T-helper 1 cell treated with Interleukin-12 subunit alpha and Interleukin-12 subunit beta and Interleukin-4 antibody, amounts not matched to agents 30 μg/mL and 1 μg/mL, for 36 hours (primary cell): ENCODE results near the gene APLP1.
"Not testable (repeated sequence)": the region's sequence is repeated elsewhere in the genome, so short reads cannot be mapped to it uniquely, and the experiment has no call there.

Experiments
- H3K27ac Mint-ChIP-seq: one replicate; pipeline ENCODE4 v1.8.0; 2021; ENCODE audit warnings: mild to moderate bottlenecking, mixed read lengths
- H3K27me3 Mint-ChIP-seq: one replicate; pipeline ENCODE4 v1.8.0; 2021; ENCODE audit warnings: low read depth, mixed read lengths
- H3K36me3 Mint-ChIP-seq: one replicate; pipeline ENCODE4 v1.8.0; 2021; ENCODE audit warnings: low read depth, mixed read lengths
- H3K4me1 Mint-ChIP-seq: one replicate; pipeline ENCODE4 v1.8.0; 2021; ENCODE audit warnings: low read depth, mixed read lengths
- H3K4me3 Mint-ChIP-seq: one replicate; pipeline ENCODE4 v1.8.0; 2021; ENCODE audit warnings: mild to moderate bottlenecking, moderate library complexity, mixed read lengths
- H3K9me3 Mint-ChIP-seq: one replicate; pipeline ENCODE4 v1.8.0; 2021; ENCODE audit warnings: mixed read lengths

The APLP1 gene

GRCh38 chr19:35885904-35886303 lies 17.5 kb downstream of the APLP1 start:
- peaks cover 33% of the 10 kb centered on the region for H3K36me3 Mint-ChIP-seq
- no peak overlapping the region for H3K27ac Mint-ChIP-seq
- H3K4me1 Mint-ChIP-seq = peaks cover 7% of the 10 kb centered on the region
- H3K4me3 Mint-ChIP-seq = no peak overlapping the region
- H3K27me3 Mint-ChIP-seq = no peaks in the 10 kb centered on the region
- H3K9me3 Mint-ChIP-seq = no peaks in the 10 kb centered on the region

GRCh38 chr19:35887197-35887596 lies 18.8 kb downstream of the APLP1 start:
- no peak overlapping the region for H3K4me3 Mint-ChIP-seq
- H3K9me3 Mint-ChIP-seq = no peaks in the 10 kb centered on the region
- H3K36me3 Mint-ChIP-seq = peaks cover 36% of the 10 kb centered on the region
- H3K4me1 Mint-ChIP-seq = peaks cover 6% of the 10 kb centered on the region
- H3K27ac Mint-ChIP-seq = no peak overlapping the region
- H3K27me3 Mint-ChIP-seq = no peaks in the 10 kb centered on the region

GRCh38 chr19:35888398-35888797 lies 20.0 kb downstream of the APLP1 start:
- Mint-ChIP-seq H3K27ac (no peak overlapping the region), H3K4me3 (no peak overlapping the region), H3K36me3 (peaks cover 45% of the 10 kb centered on the region), H3K4me1 (peaks cover 3% of the 10 kb centered on the region), H3K9me3 (no peaks in the 10 kb centered on the region), H3K27me3 (no peaks in the 10 kb centered on the region)

GRCh38 chr19:35889370-35890112 lies 21.2 kb downstream of the APLP1 start:
- Mint-ChIP-seq H3K27me3 (no peaks in the 10 kb centered on the region), H3K36me3 (peaks cover 47% of the 10 kb centered on the region), H3K4me3 (no peak overlapping the region), H3K4me1 (peaks cover 3% of the 10 kb centered on the region), H3K27ac (no peak overlapping the region), H3K9me3 (no peaks in the 10 kb centered on the region)

GRCh38 chr19:35890113-35890650 lies 21.8 kb downstream of the APLP1 start:
- H3K4me3 Mint-ChIP-seq = no peak overlapping the region
- H3K36me3 Mint-ChIP-seq = peaks cover 49% of the 10 kb centered on the region
- no peaks in the 10 kb centered on the region for H3K9me3 Mint-ChIP-seq
- peaks cover 3% of the 10 kb centered on the region for H3K4me1 Mint-ChIP-seq
- no peaks in the 10 kb centered on the region for H3K27me3 Mint-ChIP-seq
- no peak overlapping the region for H3K27ac Mint-ChIP-seq

GRCh38 chr19:35891819-35892218 lies 23.4 kb downstream of the APLP1 start:
- H3K4me3 Mint-ChIP-seq, H3K27ac Mint-ChIP-seq, H3K27me3 Mint-ChIP-seq, H3K4me1 Mint-ChIP-seq, H3K9me3 Mint-ChIP-seq: not testable (repeated sequence)
- H3K36me3 Mint-ChIP-seq = peaks cover 50% of the 10 kb centered on the region

- H3K36me3 Mint-ChIP-seq = peaks cover 43% of the 10 kb centered on the region
Measured at GRCh38 chr19:35894342-35894741, 26.0 kb downstream of the APLP1 start.

GRCh38 chr19:35895911-35896642 lies 27.7 kb downstream of the APLP1 start:
- Mint-ChIP-seq H3K27me3 (no peaks in the 10 kb centered on the region), H3K4me3 (peak overlapping the region; percentile 62), H3K9me3 (no peaks in the 10 kb centered on the region), H3K27ac (peak overlapping the region; percentile 45), H3K36me3 (peaks cover 31% of the 10 kb centered on the region), H3K4me1 (peaks cover 13% of the 10 kb centered on the region)

More at GRCh38 chr19:35894342-35894741, 26.0 kb downstream of the APLP1 start:
- no peak overlapping the region for H3K4me3 Mint-ChIP-seq
- H3K27ac Mint-ChIP-seq = no peak overlapping the region
- H3K4me1 Mint-ChIP-seq = peaks cover 10% of the 10 kb centered on the region
- H3K9me3 Mint-ChIP-seq = no peaks in the 10 kb centered on the region
- H3K27me3 Mint-ChIP-seq = no peaks in the 10 kb centered on the region

GRCh38 chr19:35896643-35897040 lies 28.3 kb downstream of the APLP1 start:
- H3K4me1 Mint-ChIP-seq = peaks cover 15% of the 10 kb centered on the region
- H3K36me3 Mint-ChIP-seq = peaks cover 30% of the 10 kb centered on the region
- peak overlapping the region; percentile 31 for H3K4me3 Mint-ChIP-seq
- no peak overlapping the region for H3K27ac Mint-ChIP-seq
- H3K9me3 Mint-ChIP-seq = no peaks in the 10 kb centered on the region
- H3K27me3 Mint-ChIP-seq = no peaks in the 10 kb centered on the region

GRCh38 chr19:35897706-35898451 lies 29.5 kb downstream of the APLP1 start:
- H3K4me1 Mint-ChIP-seq = peaks cover 26% of the 10 kb centered on the region
- H3K9me3 Mint-ChIP-seq = no peaks in the 10 kb centered on the region
- peak overlapping the region; percentile 96 for H3K4me3 Mint-ChIP-seq
- peak overlapping the region; percentile 52 for H3K27ac Mint-ChIP-seq
- no peaks in the 10 kb centered on the region for H3K27me3 Mint-ChIP-seq
- H3K36me3 Mint-ChIP-seq = peaks cover 25% of the 10 kb centered on the region

GRCh38 chr19:35898499-35898809 lies 30.1 kb downstream of the APLP1 start:
- H3K36me3 Mint-ChIP-seq = peaks cover 24% of the 10 kb centered on the region
- H3K9me3 Mint-ChIP-seq = no peaks in the 10 kb centered on the region
- H3K27me3 Mint-ChIP-seq = no peaks in the 10 kb centered on the region
- H3K4me3 Mint-ChIP-seq = peak overlapping the region; percentile 96
- peaks cover 31% of the 10 kb centered on the region for H3K4me1 Mint-ChIP-seq
- H3K27ac Mint-ChIP-seq = peak overlapping the region; percentile 97

GRCh38 chr19:35899547-35900214 lies 31.3 kb downstream of the APLP1 start:
- H3K9me3 Mint-ChIP-seq = no peaks in the 10 kb centered on the region
- H3K4me3 Mint-ChIP-seq = peak overlapping the region; percentile 96
- H3K36me3 Mint-ChIP-seq = peaks cover 25% of the 10 kb centered on the region
- peak overlapping the region; percentile 97 for H3K27ac Mint-ChIP-seq
- H3K4me1 Mint-ChIP-seq = peaks cover 42% of the 10 kb centered on the region
- H3K27me3 Mint-ChIP-seq = no peaks in the 10 kb centered on the region

- peak overlapping the region; percentile 98 for H3K4me3 Mint-ChIP-seq
- no peaks in the 10 kb centered on the region for H3K9me3 Mint-ChIP-seq
- H3K27ac Mint-ChIP-seq = peak overlapping the region; percentile 97
- peaks cover 44% of the 10 kb centered on the region for H3K4me1 Mint-ChIP-seq
- H3K36me3 Mint-ChIP-seq = peaks cover 17% of the 10 kb centered on the region
- no peaks in the 10 kb centered on the region for H3K27me3 Mint-ChIP-seq
Measured at GRCh38 chr19:35901055-35901644, 32.8 kb downstream of the APLP1 start.
